NCI-H524 (cell line): ENCODE measurements around the gene CDH16.

Experiments
- DNase-seq, 2 experiments: peaks; one replicate each; lab custom pipeline; 2025; lab: John Stamatoyannopoulos, UW

The CDH16 gene

GRCh38 chr16:66927918-66928649 lies 9.4 kb upstream of the CDH16 start:
- peak in 1 of 2 experiments; percentile 18 for DNase-seq

- no peak for DNase-seq
These were observed 8.3 kb upstream of the CDH16 start for GRCh38 chr16:66926961-66927436.

- DNase-seq = peak; percentile 47 to 51
These were observed 7.7 kb upstream of the CDH16 start for GRCh38 chr16:66926171-66926947.

- no peak for DNase-seq
These were observed 6.7 kb upstream of the CDH16 start, which contains the start of gene RRAD for GRCh38 chr16:66925322-66925840. Gene RRAD (minus strand): TSS chr16:66925535. CDS start chr16:66925179, 356 bp downstream.

- peak in 1 of 2 experiments; percentile 42 for DNase-seq
These were observed 6.0 kb upstream of the CDH16 start for GRCh38 chr16:66924527-66925321.

GRCh38 chr16:66923866-66924265 lies 5.2 kb upstream of the CDH16 start:
- DNase-seq = peak in 1 of 2 experiments; percentile 35

- DNase-seq = peak; percentile 88 to 90
These were observed 4.6 kb upstream of the CDH16 start for GRCh38 chr16:66923247-66923731.

GRCh38 chr16:66921729-66922450 lies 3.2 kb upstream of the CDH16 start:
- no peak for DNase-seq

GRCh38 chr16:66920924-66921680 lies 2.4 kb upstream of the CDH16 start:
- no peak for DNase-seq

- no peak for DNase-seq
These were observed 1.6 kb upstream of the CDH16 start for GRCh38 chr16:66920299-66920590.

GRCh38 chr16:66919569-66920298 lies 1.0 kb upstream of the CDH16 start:
- DNase-seq = no peak

- DNase-seq = no peak
These were observed 330 bp downstream of the CDH16 start for GRCh38 chr16:66918355-66918754.

- no peak for DNase-seq
These were observed 944 bp downstream of the CDH16 start for GRCh38 chr16:66917741-66918140.

GRCh38 chr16:66916518-66916917 lies 2.2 kb downstream of the CDH16 start:
- DNase-seq = no peak

- no peak for DNase-seq
These were observed 3.6 kb downstream of the CDH16 start for GRCh38 chr16:66915041-66915440.

- DNase-seq = no peak
These were observed 4.1 kb downstream of the CDH16 start for GRCh38 chr16:66914541-66914940.

- DNase-seq = no peak
These were observed 5.0 kb downstream of the CDH16 start for GRCh38 chr16:66913711-66914110.

GRCh38 chr16:66913081-66913480 lies 5.6 kb downstream of the CDH16 start:
- no peak for DNase-seq

- DNase-seq = no peak
These were observed 6.9 kb downstream of the CDH16 start for GRCh38 chr16:66911801-66912200.

GRCh38 chr16:66911112-66911511 lies 7.6 kb downstream of the CDH16 start:
- DNase-seq = no peak
